ENCODE results near the gene ANTXRL.

DNA sequence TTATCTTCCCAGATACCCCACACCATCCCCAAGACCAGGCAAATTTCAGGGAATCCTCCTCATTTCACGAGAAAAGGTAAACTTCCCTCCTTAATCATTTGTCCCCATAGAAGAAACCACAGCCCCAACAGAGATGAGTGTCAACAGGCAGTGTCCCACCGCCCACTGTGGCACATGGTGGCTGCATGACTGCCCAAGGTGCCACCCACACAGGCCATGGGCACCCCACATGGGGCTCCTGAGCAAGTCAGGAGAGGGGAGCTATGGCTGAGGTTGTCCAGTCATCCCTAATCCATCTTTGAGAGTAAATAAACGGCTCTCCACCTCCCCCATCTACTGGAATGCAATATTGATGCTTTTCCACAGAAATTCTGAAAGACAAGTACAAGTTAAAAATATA, 44.1 kb downstream of the ANTXRL start:
- TF ChIP-seq, protein P1, sequence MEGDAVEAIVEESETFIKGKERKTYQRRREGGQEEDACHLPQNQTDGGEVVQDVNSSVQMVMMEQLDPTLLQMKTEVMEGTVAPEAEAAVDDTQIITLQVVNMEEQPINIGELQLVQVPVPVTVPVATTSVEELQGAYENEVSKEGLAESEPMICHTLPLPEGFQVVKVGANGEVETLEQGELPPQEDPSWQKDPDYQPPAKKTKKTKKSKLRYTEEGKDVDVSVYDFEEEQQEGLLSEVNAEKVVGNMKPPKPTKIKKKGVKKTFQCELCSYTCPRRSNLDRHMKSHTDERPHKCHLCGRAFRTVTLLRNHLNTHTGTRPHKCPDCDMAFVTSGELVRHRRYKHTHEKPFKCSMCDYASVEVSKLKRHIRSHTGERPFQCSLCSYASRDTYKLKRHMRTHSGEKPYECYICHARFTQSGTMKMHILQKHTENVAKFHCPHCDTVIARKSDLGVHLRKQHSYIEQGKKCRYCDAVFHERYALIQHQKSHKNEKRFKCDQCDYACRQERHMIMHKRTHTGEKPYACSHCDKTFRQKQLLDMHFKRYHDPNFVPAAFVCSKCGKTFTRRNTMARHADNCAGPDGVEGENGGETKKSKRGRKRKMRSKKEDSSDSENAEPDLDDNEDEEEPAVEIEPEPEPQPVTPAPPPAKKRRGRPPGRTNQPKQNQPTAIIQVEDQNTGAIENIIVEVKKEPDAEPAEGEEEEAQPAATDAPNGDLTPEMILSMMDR (IDR thresholded peaks at IDR 0.05) = no peak
- TF ChIP-seq POLR2A (IDR thresholded peaks at IDR 0.05) = no peak

Data from esophagus squamous epithelium (tissue), 4 donors.